ENCODE results near the gene HMGB2.

HMGB2 gene

GRCh38 chr4:173334085-173334890 lies at the start of gene HMGB2:
Gene HMGB2 (minus strand): TSS chr4:173334358. CDS start chr4:173333649, 709 bp downstream.
- peak; percentile 95 for DNase-seq

- no peak for DNase-seq
These were observed 48.2 kb upstream of the HMGB2 start for GRCh38 chr4:173382349-173382748.

- DNase-seq = no peak
These were observed 47.5 kb upstream of the HMGB2 start for GRCh38 chr4:173381610-173382009.

GRCh38 chr4:173380987-173381386 lies 46.8 kb upstream of the HMGB2 start:
- DNase-seq = no peak

- DNase-seq = no peak
These were observed 45.8 kb upstream of the HMGB2 start for GRCh38 chr4:173379929-173380328.

GRCh38 chr4:173374588-173374987 lies 40.4 kb upstream of the HMGB2 start:
- DNase-seq = no peak

- DNase-seq = peak; percentile 19
These were observed 37.4 kb upstream of the HMGB2 start for GRCh38 chr4:173371292-173372192.

- DNase-seq = peak; percentile 85
These were observed 36.5 kb upstream of the HMGB2 start, which contains the start of gene SAP30 for GRCh38 chr4:173370477-173371291. Gene SAP30 (plus strand): TSS chr4:173370954. CDS start chr4:173371183, 229 bp downstream.

GRCh38 chr4:173370130-173370476 lies 35.9 kb upstream of the HMGB2 start:
- no peak for DNase-seq

GRCh38 chr4:173367946-173368345 lies 33.8 kb upstream of the HMGB2 start:
- DNase-seq = peak; percentile 13

GRCh38 chr4:173367285-173367684 lies 33.1 kb upstream of the HMGB2 start:
- no peak for DNase-seq

- peak; percentile 7 for DNase-seq
These were observed 31.3 kb upstream of the HMGB2 start for GRCh38 chr4:173365359-173365996.

- DNase-seq = no peak
These were observed 28.5 kb upstream of the HMGB2 start for GRCh38 chr4:173362666-173363065.

- DNase-seq = no peak
These were observed 26.5 kb upstream of the HMGB2 start for GRCh38 chr4:173360587-173361221.

GRCh38 chr4:173357939-173358338 lies 23.8 kb upstream of the HMGB2 start:
- DNase-seq = peak; percentile 24

- DNase-seq = no peak
These were observed 13.3 kb upstream of the HMGB2 start for GRCh38 chr4:173347467-173347866.

- no peak for DNase-seq
These were observed 11.9 kb upstream of the HMGB2 start for GRCh38 chr4:173346074-173346473.

- no peak for DNase-seq
These were observed 11.5 kb upstream of the HMGB2 start for GRCh38 chr4:173345648-173346047.

GRCh38 chr4:173343832-173344397 lies 9.8 kb upstream of the HMGB2 start:
- DNase-seq = no peak

GRCh38 chr4:173337463-173337862 lies 3.3 kb upstream of the HMGB2 start:
- DNase-seq = no peak

Measured in NCI-H748 treated with DMSO at 0.1 percent for 48 hours (cell line).